ENCODE data around the gene PCCA.
"Not testable (repeated sequence)": the region's sequence is repeated elsewhere in the genome, so short reads cannot be mapped to it uniquely, and the experiment has no call there.

PCCA gene

DNA sequence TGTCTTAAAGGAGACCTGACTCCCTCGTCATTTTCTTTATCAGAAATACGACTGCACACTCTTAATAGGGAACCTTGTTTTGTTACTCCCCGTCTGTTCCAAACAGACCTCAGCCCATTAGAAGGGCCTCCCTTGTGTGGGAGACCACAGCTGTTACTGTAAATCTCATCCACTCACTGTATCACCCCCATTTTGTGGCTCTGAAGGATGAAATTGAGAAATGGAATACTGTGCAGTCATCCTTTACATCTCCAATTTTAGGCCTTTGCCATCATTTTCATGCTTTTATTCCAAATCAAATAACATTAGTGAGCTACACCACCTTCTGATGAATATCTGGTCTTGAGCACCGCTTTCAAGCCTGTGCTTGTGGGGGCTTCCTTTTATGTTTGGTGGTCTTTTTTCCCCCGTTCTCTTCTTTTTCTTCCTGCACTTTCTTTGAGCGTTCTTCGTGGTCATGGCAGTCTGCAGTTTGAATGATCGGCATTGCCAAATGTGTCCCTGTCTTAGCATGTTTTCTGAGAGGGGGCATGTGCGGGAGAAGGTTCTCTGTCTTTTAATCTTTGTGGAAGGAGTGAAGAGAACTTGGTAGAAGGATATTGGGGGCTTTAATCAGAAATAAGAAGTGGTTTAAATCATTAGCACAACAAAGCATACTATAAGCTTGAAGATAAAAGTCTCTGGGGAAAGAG is 433.9 kb downstream of the PCCA start:
- no peak for DNase-seq (ENCODE audit: low read depth)
- H3K4me3 ChIP-seq (ENCODE audit: low read length) = no peak overlapping the region
- H3K9ac ChIP-seq (ENCODE audit: low read length) = no peak overlapping the region
- H3K36me3 ChIP-seq (ENCODE audit: control insufficient read depth, insufficient read depth, low read length, severe bottlenecking) = peaks cover 8% of the 10 kb centered on the region
- H3K9me3 ChIP-seq (ENCODE audit: control insufficient read depth, low read length) = no peaks in the 10 kb centered on the region
- no peaks in the 10 kb centered on the region for H3K4me1 ChIP-seq (ENCODE audit: control insufficient read depth, insufficient read depth, low read length)
- H3K27me3 ChIP-seq (replicated peaks; ENCODE audit: control insufficient read depth, insufficient read depth, low read length) = no peaks in the 10 kb centered on the region

DNA sequence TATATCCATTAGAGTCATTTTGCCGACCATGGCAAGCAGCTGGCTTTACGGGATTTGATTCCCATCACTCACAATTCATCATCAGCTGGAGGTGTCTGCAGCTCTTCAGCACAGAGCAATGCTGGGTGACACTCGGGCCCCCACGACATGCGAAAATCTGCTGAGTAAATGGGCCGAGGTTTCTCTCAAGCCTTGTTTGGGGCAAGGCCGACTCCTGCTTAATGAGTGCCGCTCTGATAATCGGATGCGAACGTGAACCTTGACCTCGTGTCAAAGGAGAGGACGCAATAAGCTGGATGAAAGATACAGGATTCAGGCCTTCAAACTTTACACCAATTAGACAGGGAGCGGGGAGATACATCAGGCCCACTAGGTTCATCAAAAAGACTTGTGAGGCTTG is 434.5 kb downstream of the PCCA start:
- H3K9ac ChIP-seq (ENCODE audit: low read length) = no peak overlapping the region
- no peaks in the 10 kb centered on the region for H3K9me3 ChIP-seq (ENCODE audit: control insufficient read depth, low read length)
- H3K4me3 ChIP-seq (ENCODE audit: low read length) = no peak overlapping the region
- no peaks in the 10 kb centered on the region for H3K4me1 ChIP-seq (ENCODE audit: control insufficient read depth, insufficient read depth, low read length)
- no peaks in the 10 kb centered on the region for H3K27me3 ChIP-seq (replicated peaks; ENCODE audit: control insufficient read depth, insufficient read depth, low read length)
- H3K36me3 ChIP-seq (ENCODE audit: control insufficient read depth, insufficient read depth, low read length, severe bottlenecking) = peaks cover 9% of the 10 kb centered on the region
- DNase-seq (ENCODE audit: low read depth) = no peak

DNA sequence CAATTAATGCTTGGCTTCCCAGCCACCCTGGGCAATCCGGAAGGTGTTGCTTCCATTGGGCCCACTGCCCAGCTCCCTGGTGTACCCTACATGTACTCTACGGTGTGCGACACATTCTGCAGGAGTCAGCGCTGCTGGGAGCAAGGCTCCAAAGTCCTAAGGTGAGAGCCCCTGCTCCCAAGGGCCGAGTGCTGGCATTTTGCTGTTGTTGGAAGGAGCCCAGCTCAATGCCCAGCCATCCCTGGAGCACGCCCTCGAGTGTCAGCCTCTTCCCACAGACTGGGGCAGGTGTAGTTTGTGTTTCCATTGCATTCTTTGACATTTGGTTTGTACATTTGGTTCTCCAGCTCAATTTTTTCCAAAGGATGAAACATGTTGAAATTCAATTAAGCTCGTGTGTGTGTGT is 435.1 kb downstream of the PCCA start:
- Histone ChIP-seq H3K9ac (ENCODE audit: low read length) (no peak overlapping the region), H3K27me3 (replicated peaks; ENCODE audit: control insufficient read depth, insufficient read depth, low read length) (no peaks in the 10 kb centered on the region), H3K9me3 (ENCODE audit: control insufficient read depth, low read length) (no peaks in the 10 kb centered on the region), H3K36me3 (ENCODE audit: control insufficient read depth, insufficient read depth, low read length, severe bottlenecking) (peaks cover 9% of the 10 kb centered on the region), H3K4me3 (ENCODE audit: low read length) (no peak overlapping the region), H3K4me1 (ENCODE audit: control insufficient read depth, insufficient read depth, low read length) (no peaks in the 10 kb centered on the region)
- DNase-seq (ENCODE audit: low read depth) = no peak

DNA sequence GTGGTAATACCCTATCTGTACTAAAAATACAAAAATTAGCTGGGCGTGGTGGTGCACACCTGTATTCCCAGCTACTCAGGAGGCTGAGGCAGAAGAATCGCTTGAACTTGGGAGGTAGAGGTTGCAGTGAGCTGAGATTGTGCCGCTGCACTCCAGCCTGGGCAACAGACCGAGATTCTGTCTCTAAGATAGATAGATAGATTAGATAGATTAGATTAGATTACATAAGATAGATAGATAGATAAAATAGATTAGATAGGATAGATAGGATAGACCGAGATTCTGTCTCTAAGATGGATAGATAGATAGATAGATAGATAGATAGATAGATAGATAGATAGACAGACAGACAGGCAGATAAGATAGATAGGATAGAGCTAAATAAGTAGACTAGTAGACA is 435.8 kb downstream of the PCCA start:
- not testable (repeated sequence) for H3K4me1 ChIP-seq (ENCODE audit: control insufficient read depth, insufficient read depth, low read length); H3K27me3 ChIP-seq (replicated peaks; ENCODE audit: control insufficient read depth, insufficient read depth, low read length); DNase-seq (ENCODE audit: low read depth); H3K9me3 ChIP-seq (ENCODE audit: control insufficient read depth, low read length); H3K9ac ChIP-seq (ENCODE audit: low read length); H3K36me3 ChIP-seq (ENCODE audit: control insufficient read depth, insufficient read depth, low read length, severe bottlenecking); H3K4me3 ChIP-seq (ENCODE audit: low read length)

DNA sequence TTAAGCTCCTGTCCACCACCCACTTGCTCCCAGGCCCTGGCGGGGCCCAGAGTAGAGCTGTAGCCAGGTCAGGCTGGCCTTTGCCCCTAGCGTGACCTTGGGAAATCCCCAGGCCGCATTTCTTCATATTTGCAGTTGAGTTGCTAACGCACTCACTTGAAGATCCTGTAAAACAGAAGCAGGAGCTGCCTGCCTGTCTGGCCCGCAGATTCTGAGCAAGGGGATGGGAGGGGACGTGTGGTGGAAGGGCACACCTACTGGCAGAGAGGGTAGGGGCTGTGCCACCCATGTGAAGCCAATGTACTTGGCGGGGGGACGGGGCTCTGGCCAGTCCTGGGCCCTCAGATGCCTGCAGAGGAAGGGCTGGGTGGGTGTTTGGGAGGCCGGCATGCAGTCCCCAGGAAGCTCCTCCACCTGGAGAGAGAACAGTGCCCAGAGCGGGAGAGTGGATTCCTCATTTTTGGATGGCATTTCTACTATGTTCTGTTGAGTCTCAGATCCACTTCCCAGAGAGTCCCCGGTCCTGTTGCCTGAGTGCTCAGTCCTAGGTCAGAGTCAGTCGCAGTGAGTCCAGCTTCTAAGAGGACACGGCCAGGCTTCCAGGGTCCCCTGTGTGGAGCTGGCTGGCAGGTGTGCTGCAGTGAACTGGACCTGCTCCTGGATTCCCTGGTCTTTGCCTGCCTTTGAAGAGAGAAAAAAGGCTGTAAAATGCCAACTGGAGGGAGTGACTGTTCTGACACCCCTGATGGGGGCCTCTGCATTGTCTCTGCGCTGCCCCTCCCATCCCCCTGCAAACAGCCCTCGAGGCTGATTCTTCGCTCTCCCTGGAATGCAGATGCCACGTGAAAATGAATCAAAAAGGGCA is 436.8 kb downstream of the PCCA start:
- no peaks in the 10 kb centered on the region for H3K9me3 ChIP-seq (ENCODE audit: control insufficient read depth, low read length)
- no peaks in the 10 kb centered on the region for H3K4me1 ChIP-seq (ENCODE audit: control insufficient read depth, insufficient read depth, low read length)
- no peaks in the 10 kb centered on the region for H3K27me3 ChIP-seq (replicated peaks; ENCODE audit: control insufficient read depth, insufficient read depth, low read length)
- H3K36me3 ChIP-seq (ENCODE audit: control insufficient read depth, insufficient read depth, low read length, severe bottlenecking) = peaks cover 9% of the 10 kb centered on the region
- DNase-seq (ENCODE audit: low read depth) = no peak
- no peak overlapping the region for H3K9ac ChIP-seq (ENCODE audit: low read length)
- no peak overlapping the region for H3K4me3 ChIP-seq (ENCODE audit: low read length)

DNA sequence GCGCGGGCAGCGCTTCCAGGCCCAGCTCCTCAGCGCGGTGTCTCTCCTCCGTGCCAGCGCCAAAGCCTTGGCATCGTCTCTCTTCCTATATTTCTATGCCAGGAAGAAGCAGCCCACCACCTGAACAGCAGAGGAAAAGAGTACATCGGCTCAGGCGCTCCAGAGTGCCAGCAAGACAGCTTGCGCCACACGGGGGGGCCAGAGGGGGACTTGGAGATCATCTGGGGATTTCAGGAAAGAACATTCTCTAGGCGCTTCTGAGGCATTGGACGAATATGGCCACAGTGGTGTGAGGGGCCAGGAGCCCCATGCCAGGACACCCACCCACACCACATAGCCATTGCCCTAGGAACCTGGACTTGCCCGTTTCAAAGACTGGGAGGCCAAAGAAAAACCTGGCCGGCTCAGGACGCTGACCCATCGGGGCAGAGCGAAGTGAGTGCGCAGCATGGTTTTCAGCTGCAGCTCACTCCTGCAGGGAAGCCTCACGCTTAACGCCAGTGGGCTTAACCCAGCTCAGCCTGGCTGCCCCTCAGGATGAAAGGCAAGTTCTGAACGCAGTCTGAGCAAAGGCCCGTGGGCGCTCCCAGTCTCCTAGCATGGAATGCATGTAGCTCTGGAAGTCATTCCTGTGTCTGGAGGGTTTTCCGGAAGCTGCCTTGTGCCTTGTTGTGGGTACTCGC is 437.6 kb downstream of the PCCA start:
- H3K9ac ChIP-seq (ENCODE audit: low read length) = no peak overlapping the region
- H3K4me3 ChIP-seq (ENCODE audit: low read length) = no peak overlapping the region
- no peaks in the 10 kb centered on the region for H3K27me3 ChIP-seq (replicated peaks; ENCODE audit: control insufficient read depth, insufficient read depth, low read length)
- H3K4me1 ChIP-seq (ENCODE audit: control insufficient read depth, insufficient read depth, low read length) = no peaks in the 10 kb centered on the region
- no peaks in the 10 kb centered on the region for H3K9me3 ChIP-seq (ENCODE audit: control insufficient read depth, low read length)
- peaks cover 16% of the 10 kb centered on the region for H3K36me3 ChIP-seq (ENCODE audit: control insufficient read depth, insufficient read depth, low read length, severe bottlenecking)
- no peak for DNase-seq (ENCODE audit: low read depth)

DNA sequence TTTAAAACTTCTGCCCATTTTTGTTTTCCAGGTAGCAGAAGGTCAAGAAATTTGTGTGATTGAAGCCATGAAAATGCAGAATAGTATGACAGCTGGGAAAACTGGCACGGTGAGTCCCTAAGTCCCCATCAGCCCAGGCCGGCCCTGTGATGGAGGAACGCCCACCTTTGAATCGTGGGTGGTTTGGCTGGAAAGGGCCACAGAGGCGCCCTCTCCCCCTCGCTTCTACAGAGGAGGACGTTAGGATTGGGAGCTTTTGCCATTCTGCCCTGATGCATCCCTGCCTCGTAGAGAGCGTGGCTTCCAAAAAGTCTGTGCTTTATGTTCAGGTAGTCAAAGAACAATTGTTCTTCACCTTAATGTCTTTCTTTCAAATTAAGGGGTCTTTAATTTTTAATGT is 438.8 kb downstream of the PCCA start:
- Histone ChIP-seq H3K4me1 (ENCODE audit: control insufficient read depth, insufficient read depth, low read length) (no peaks in the 10 kb centered on the region), H3K36me3 (ENCODE audit: control insufficient read depth, insufficient read depth, low read length, severe bottlenecking) (peaks cover 19% of the 10 kb centered on the region), H3K9ac (ENCODE audit: low read length) (no peak overlapping the region), H3K4me3 (ENCODE audit: low read length) (no peak overlapping the region), H3K9me3 (ENCODE audit: control insufficient read depth, low read length) (no peaks in the 10 kb centered on the region), H3K27me3 (replicated peaks; ENCODE audit: control insufficient read depth, insufficient read depth, low read length) (no peaks in the 10 kb centered on the region)
- no peak for DNase-seq (ENCODE audit: low read depth)

DNA sequence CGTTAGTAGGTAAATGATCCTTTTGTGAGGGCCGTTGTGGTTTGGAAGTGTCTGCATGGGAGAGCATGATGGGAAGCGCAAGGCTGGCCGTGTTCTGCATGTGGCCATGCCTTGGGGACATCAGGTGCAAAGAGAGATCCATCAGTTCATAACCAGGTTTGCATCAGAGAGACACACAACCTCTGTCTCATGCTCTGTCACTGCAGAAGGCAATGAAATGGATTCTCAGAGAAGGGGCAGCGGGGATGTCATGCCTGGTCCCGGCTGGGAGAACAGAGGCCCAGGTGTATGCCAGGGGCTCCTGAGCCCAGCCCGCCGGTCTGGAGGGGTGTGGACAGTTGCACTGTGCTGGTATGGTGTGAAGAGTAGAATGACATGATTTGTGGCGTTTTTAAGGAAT is 439.5 kb downstream of the PCCA start:
- no peak for DNase-seq (ENCODE audit: low read depth)
- Histone ChIP-seq H3K36me3 (ENCODE audit: control insufficient read depth, insufficient read depth, low read length, severe bottlenecking) (peaks cover 19% of the 10 kb centered on the region), H3K4me1 (ENCODE audit: control insufficient read depth, insufficient read depth, low read length) (no peaks in the 10 kb centered on the region)

DNA sequence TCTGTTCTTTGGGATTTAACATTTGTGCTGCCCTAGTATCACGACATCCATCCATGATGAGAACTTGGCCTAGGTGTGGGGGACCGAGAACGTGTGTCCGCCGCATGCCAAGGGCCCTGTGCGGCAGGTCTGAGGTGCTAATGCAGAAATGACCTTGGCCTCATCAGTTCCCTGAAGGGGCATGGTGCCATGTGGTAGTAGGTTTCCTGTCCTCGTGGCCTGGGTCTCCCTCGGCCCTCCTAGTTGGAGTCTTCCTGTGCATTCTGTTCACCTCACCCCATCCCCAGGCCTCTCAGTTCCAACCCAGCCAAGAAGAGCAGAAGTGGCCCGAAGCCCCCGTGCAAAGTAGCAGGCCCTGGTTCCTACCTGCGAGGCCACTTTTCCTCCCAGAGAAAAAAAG is 439.9 kb downstream of the PCCA start:
- DNase-seq (ENCODE audit: low read depth) = no peak
- peaks cover 19% of the 10 kb centered on the region for H3K36me3 ChIP-seq (ENCODE audit: control insufficient read depth, insufficient read depth, low read length, severe bottlenecking)
- H3K27me3 ChIP-seq (replicated peaks; ENCODE audit: control insufficient read depth, insufficient read depth, low read length) = no peaks in the 10 kb centered on the region
- H3K9ac ChIP-seq (ENCODE audit: low read length) = no peak overlapping the region
- H3K9me3 ChIP-seq (ENCODE audit: control insufficient read depth, low read length) = no peaks in the 10 kb centered on the region
- H3K4me1 ChIP-seq (ENCODE audit: control insufficient read depth, insufficient read depth, low read length) = no peaks in the 10 kb centered on the region
- H3K4me3 ChIP-seq (ENCODE audit: low read length) = no peak overlapping the region

More for the DNA sequence above, 439.5 kb downstream of the PCCA start:
- no peaks in the 10 kb centered on the region for H3K9me3 ChIP-seq (ENCODE audit: control insufficient read depth, low read length)
- no peaks in the 10 kb centered on the region for H3K27me3 ChIP-seq (replicated peaks; ENCODE audit: control insufficient read depth, insufficient read depth, low read length)
- no peak overlapping the region for H3K9ac ChIP-seq (ENCODE audit: low read length)
- no peak overlapping the region for H3K4me3 ChIP-seq (ENCODE audit: low read length)

DNA sequence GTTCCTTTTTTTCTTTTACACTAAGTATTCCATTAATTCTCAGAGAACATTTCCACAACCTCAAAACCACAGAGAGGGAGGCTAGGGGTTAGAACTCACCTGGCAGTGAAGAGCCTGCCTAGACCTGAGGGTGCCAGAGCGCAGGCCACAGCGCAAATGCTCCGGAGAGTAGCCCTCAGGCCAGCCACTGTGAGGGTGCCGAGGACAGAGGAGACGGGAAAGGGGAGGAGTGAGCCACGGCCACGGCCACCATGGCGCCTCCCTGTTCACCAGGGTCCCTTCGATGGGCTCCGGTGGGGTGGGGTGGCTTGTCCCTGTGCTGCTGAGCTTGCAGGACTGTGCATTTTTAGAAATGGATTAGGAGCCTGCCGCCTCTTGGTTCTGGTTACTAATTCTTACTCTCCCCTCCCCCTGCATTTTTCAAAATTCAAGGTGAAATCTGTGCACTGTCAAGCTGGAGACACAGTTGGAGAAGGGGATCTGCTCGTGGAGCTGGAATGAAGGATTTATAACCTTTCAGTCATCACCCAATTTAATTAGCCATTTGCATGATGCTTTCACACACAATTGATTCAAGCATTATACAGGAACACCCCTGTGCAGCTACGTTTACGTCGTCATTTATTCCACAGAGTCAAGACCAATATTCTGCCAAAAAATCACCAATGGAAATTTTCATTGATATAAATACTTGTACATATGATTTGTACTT is 440.9 kb downstream of the PCCA start:
- H3K4me1 ChIP-seq (ENCODE audit: control insufficient read depth, insufficient read depth, low read length) = no peaks in the 10 kb centered on the region
- no peaks in the 10 kb centered on the region for H3K27me3 ChIP-seq (replicated peaks; ENCODE audit: control insufficient read depth, insufficient read depth, low read length)
- H3K4me3 ChIP-seq (ENCODE audit: low read length) = no peak overlapping the region
- no peak for DNase-seq (ENCODE audit: low read depth)
- H3K9ac ChIP-seq (ENCODE audit: low read length) = no peak overlapping the region
- H3K36me3 ChIP-seq (ENCODE audit: control insufficient read depth, insufficient read depth, low read length, severe bottlenecking) = peaks cover 19% of the 10 kb centered on the region
- no peaks in the 10 kb centered on the region for H3K9me3 ChIP-seq (ENCODE audit: control insufficient read depth, low read length)
